Measurements from ENCODE around the gene UPF3B. TPM values are rescaled to one million over a fixed set of nuclear protein-coding genes. Genes with fewer than 3 reads are reported as not detected.
A peak's percentile ranks its signal among the peaks of the same experiment; 100 is the strongest.
"Not testable (repeated sequence)": the region's sequence is repeated elsewhere in the genome, so short reads cannot be mapped to it uniquely, and the experiment has no call there.

UPF3B gene
- total RNA-seq, 1 donor: 1.8 TPM

DNA sequence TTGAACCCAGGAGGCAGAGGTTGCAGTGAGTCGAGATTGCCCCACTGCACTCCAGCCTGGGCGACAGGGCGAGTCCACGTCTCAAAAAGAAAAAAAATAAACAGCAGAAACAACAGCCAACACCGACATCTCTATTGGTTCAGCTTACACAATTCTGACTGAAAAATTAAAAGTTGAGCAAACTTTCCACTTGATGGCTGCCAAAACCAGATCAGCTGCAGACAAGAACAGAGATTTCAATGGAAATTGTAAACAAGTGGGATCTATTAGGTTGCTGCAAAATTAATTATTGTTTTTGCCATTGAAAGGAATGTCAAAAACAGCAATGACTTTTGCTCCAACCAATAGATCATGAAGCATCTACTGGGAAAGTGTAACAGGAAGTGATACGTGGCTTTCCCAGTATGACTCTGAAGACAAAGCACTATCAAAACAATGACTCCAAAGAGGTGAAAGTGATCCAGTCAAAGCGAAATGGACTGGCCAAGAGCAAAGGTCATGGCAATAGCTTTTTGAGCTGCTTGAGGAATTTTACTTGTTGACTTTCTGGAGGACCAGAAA, 26.3 kb downstream of the UPF3B start:
- H3K27me3 ChIP-seq (ENCODE audit: insufficient read depth, low read length): no peaks in the 10 kb centered on the region
- H3K4me2 ChIP-seq (ENCODE audit: insufficient read depth, low read length): no peak overlapping the region
- peak overlapping the region; percentile 31 for H2AFZ ChIP-seq (ENCODE audit: low read length)
- TF ChIP-seq, protein P1, sequence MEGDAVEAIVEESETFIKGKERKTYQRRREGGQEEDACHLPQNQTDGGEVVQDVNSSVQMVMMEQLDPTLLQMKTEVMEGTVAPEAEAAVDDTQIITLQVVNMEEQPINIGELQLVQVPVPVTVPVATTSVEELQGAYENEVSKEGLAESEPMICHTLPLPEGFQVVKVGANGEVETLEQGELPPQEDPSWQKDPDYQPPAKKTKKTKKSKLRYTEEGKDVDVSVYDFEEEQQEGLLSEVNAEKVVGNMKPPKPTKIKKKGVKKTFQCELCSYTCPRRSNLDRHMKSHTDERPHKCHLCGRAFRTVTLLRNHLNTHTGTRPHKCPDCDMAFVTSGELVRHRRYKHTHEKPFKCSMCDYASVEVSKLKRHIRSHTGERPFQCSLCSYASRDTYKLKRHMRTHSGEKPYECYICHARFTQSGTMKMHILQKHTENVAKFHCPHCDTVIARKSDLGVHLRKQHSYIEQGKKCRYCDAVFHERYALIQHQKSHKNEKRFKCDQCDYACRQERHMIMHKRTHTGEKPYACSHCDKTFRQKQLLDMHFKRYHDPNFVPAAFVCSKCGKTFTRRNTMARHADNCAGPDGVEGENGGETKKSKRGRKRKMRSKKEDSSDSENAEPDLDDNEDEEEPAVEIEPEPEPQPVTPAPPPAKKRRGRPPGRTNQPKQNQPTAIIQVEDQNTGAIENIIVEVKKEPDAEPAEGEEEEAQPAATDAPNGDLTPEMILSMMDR (IDR thresholded peaks at IDR 0.05; ENCODE audit: extremely low read depth, low read depth, low read length): no peak
- no peaks in the 10 kb centered on the region for H3K9me3 ChIP-seq (ENCODE audit: low read depth, low read length)
- no peaks in the 10 kb centered on the region for H3K79me2 ChIP-seq (ENCODE audit: insufficient read depth, low read length)
- H3K4me3 ChIP-seq (ENCODE audit: insufficient read depth, low read length): no peak overlapping the region
- no peak for DNase-seq (ENCODE audit: insufficient read length, low spot score, missing footprints)
- no peaks in the 10 kb centered on the region for H4K20me1 ChIP-seq (ENCODE audit: insufficient read depth, low read length)
- H3K27ac ChIP-seq (ENCODE audit: low read depth, low read length): peak overlapping the region; percentile 63
- H3K4me1 ChIP-seq (ENCODE audit: insufficient read depth, low read length): peaks cover 3% of the 10 kb centered on the region
- H3K36me3 ChIP-seq (ENCODE audit: insufficient read depth, low read length): no peaks in the 10 kb centered on the region

GRCh38 chrX:119824221-119824620, 28.5 kb downstream of the UPF3B start:
- H2AFZ ChIP-seq (ENCODE audit: low read length); H4K20me1 ChIP-seq (ENCODE audit: insufficient read depth, low read length); H3K4me2 ChIP-seq (ENCODE audit: insufficient read depth, low read length); H3K4me3 ChIP-seq (ENCODE audit: insufficient read depth, low read length); H3K27ac ChIP-seq (ENCODE audit: low read depth, low read length); DNase-seq (ENCODE audit: insufficient read length, low spot score, missing footprints); H3K36me3 ChIP-seq (ENCODE audit: insufficient read depth, low read length); H3K27me3 ChIP-seq (ENCODE audit: insufficient read depth, low read length); H3K9me3 ChIP-seq (ENCODE audit: low read depth, low read length); H3K4me1 ChIP-seq (ENCODE audit: insufficient read depth, low read length); H3K79me2 ChIP-seq (ENCODE audit: insufficient read depth, low read length): not testable (repeated sequence)

DNA sequence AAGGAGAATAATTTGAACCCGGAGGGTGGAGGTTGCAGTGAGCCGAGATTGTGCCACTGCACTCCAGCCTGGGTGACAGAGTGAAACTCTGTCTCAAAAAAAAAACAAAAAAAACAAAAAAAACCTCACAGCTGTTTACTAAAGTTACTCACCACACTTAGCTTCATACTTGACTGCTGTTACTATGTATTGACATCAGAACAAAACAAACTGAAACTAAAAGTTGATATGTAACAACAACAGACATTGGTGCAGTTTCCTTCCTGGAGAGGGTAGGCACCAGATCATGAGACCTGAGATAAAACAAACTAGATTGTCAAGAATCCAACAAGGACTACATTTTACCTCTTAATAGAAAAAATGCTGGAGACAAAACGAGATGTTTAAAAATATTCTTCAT, 31.1 kb downstream of the UPF3B start:
- DNase-seq (ENCODE audit: insufficient read length, low spot score, missing footprints); H3K27me3 ChIP-seq (ENCODE audit: insufficient read depth, low read length); H3K79me2 ChIP-seq (ENCODE audit: insufficient read depth, low read length): not testable (repeated sequence)

GRCh38 chrX:119817130-119817690, 35.6 kb downstream of the UPF3B start:
- Histone ChIP-seq H3K4me3 (ENCODE audit: insufficient read depth, low read length) (no peak overlapping the region), H3K27me3 (ENCODE audit: insufficient read depth, low read length) (no peaks in the 10 kb centered on the region), H4K20me1 (ENCODE audit: insufficient read depth, low read length) (no peaks in the 10 kb centered on the region), H3K4me2 (ENCODE audit: insufficient read depth, low read length) (no peak overlapping the region), H3K79me2 (ENCODE audit: insufficient read depth, low read length) (no peaks in the 10 kb centered on the region), H3K4me1 (ENCODE audit: insufficient read depth, low read length) (no peaks in the 10 kb centered on the region), H3K9me3 (ENCODE audit: low read depth, low read length) (no peaks in the 10 kb centered on the region), H3K27ac (ENCODE audit: low read depth, low read length) (peak overlapping the region; percentile 76), H2AFZ (ENCODE audit: low read length) (no peak overlapping the region), H3K36me3 (ENCODE audit: insufficient read depth, low read length) (no peaks in the 10 kb centered on the region)
- DNase-seq (ENCODE audit: insufficient read length, low spot score, missing footprints): no peak
- TF ChIP-seq, protein P1 (IDR thresholded peaks at IDR 0.05; ENCODE audit: extremely low read depth, low read depth, low read length): no peak

More for the DNA sequence above, 31.1 kb downstream of the UPF3B start:
- H3K4me3 ChIP-seq (ENCODE audit: insufficient read depth, low read length); H3K9me3 ChIP-seq (ENCODE audit: low read depth, low read length); H3K27ac ChIP-seq (ENCODE audit: low read depth, low read length); H3K36me3 ChIP-seq (ENCODE audit: insufficient read depth, low read length); H3K4me1 ChIP-seq (ENCODE audit: insufficient read depth, low read length); H3K4me2 ChIP-seq (ENCODE audit: insufficient read depth, low read length); H4K20me1 ChIP-seq (ENCODE audit: insufficient read depth, low read length): not testable (repeated sequence)
- peak overlapping the region; percentile 15 for H2AFZ ChIP-seq (ENCODE audit: low read length)

- H3K79me2 ChIP-seq (ENCODE audit: insufficient read depth, low read length): no peaks in the 10 kb centered on the region
- H3K27me3 ChIP-seq (ENCODE audit: insufficient read depth, low read length): no peaks in the 10 kb centered on the region
- H3K27ac ChIP-seq (ENCODE audit: low read depth, low read length): no peak overlapping the region
- no peak overlapping the region for H3K4me2 ChIP-seq (ENCODE audit: insufficient read depth, low read length)
- H3K4me3 ChIP-seq (ENCODE audit: insufficient read depth, low read length): no peak overlapping the region
- TF ChIP-seq, protein P1 (IDR thresholded peaks at IDR 0.05; ENCODE audit: extremely low read depth, low read depth, low read length): no peak
- no peak for DNase-seq (ENCODE audit: insufficient read length, low spot score, missing footprints)
- no peak overlapping the region for H2AFZ ChIP-seq (ENCODE audit: low read length)
- no peaks in the 10 kb centered on the region for H3K36me3 ChIP-seq (ENCODE audit: insufficient read depth, low read length)
- no peaks in the 10 kb centered on the region for H3K9me3 ChIP-seq (ENCODE audit: low read depth, low read length)
- H4K20me1 ChIP-seq (ENCODE audit: insufficient read depth, low read length): no peaks in the 10 kb centered on the region
- no peaks in the 10 kb centered on the region for H3K4me1 ChIP-seq (ENCODE audit: insufficient read depth, low read length)
These were observed 36.5 kb downstream of the UPF3B start for GRCh38 chrX:119816300-119816699.
